Measurements from ENCODE around the gene GPC6.

- TF ChIP-seq, protein P1, sequence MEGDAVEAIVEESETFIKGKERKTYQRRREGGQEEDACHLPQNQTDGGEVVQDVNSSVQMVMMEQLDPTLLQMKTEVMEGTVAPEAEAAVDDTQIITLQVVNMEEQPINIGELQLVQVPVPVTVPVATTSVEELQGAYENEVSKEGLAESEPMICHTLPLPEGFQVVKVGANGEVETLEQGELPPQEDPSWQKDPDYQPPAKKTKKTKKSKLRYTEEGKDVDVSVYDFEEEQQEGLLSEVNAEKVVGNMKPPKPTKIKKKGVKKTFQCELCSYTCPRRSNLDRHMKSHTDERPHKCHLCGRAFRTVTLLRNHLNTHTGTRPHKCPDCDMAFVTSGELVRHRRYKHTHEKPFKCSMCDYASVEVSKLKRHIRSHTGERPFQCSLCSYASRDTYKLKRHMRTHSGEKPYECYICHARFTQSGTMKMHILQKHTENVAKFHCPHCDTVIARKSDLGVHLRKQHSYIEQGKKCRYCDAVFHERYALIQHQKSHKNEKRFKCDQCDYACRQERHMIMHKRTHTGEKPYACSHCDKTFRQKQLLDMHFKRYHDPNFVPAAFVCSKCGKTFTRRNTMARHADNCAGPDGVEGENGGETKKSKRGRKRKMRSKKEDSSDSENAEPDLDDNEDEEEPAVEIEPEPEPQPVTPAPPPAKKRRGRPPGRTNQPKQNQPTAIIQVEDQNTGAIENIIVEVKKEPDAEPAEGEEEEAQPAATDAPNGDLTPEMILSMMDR (IDR thresholded peaks at IDR 0.05), result no peak
- TF ChIP-seq POLR2A (IDR thresholded peaks at IDR 0.05), result no peak
Observed at GRCh38 chr13:93336728-93337127, 110.1 kb downstream of the GPC6 start.
